Brain microvascular endothelial cell (primary cell): ENCODE measurements around the gene TNFRSF14.
"Not testable (repeated sequence)": the region's sequence is repeated elsewhere in the genome, so short reads cannot be mapped to it uniquely, and the experiment has no call there.

Source experiments
- DNase-seq: peaks from one replicate; pipeline ENCODE4 v3.0.0-alpha.2; 2020
- H3K27ac ChIP-seq: fragments of 250-450 bp; sonication (Bioruptor Pico); 2 replicates; pipeline ENCODE4 v1.5.1; 2020; ENCODE audit warnings: mild to moderate bottlenecking, moderate library complexity
- H3K27me3 ChIP-seq: fragments of 250-450 bp; sonication (Bioruptor Pico); replicated peaks from 2 replicates; pipeline ENCODE4 v1.5.1; 2020; ENCODE audit warnings: mild to moderate bottlenecking
- H3K36me3 ChIP-seq: fragments of 250-450 bp; sonication (Bioruptor Pico); replicated peaks from 2 replicates; pipeline ENCODE4 v1.5.1; 2020; ENCODE audit warnings: mild to moderate bottlenecking
- H3K4me3 ChIP-seq: 2 replicates; pipeline ENCODE4 v1.5.1; 2011; ENCODE audit warnings: low read depth, mild to moderate bottlenecking, control low read depth, low read length, moderate library complexity
- CTCF ChIP-seq: IDR thresholded peaks from 2 replicates; pipeline ENCODE4 v1.5.1; 2011; ENCODE audit warnings: low read depth, mild to moderate bottlenecking, moderate library complexity, low read length, control low read depth, inconsistent platforms; ENCODE audit errors: missing control alignments
- in situ Hi-C: cut with HindIII; loops from 2 replicates; pipeline ENCODE4 v1.10.0; 2017; ENCODE audit warnings: low sequenced_read_pairs, low pct_ligation_motif_present

TNFRSF14 gene

GRCh38 chr1:2570332-2570731, 14.2 kb downstream of the TNFRSF14 start:
- no peak for DNase-seq
- TF ChIP-seq CTCF: no peak
- Histone ChIP-seq H3K27ac (no peak overlapping the region), H3K27me3 (no peaks in the 10 kb centered on the region), H3K36me3 (no peaks in the 10 kb centered on the region), H3K4me3 (no peak overlapping the region)
- in situ Hi-C loops: no loop called here

GRCh38 chr1:2571348-2571747, 15.2 kb downstream of the TNFRSF14 start:
- Histone ChIP-seq H3K27me3 (no peaks in the 10 kb centered on the region), H3K36me3 (no peaks in the 10 kb centered on the region), H3K4me3 (no peak overlapping the region), H3K27ac (no peak overlapping the region)
- TF ChIP-seq CTCF: no peak
- no peak for DNase-seq
- in situ Hi-C loops: no loop called here

GRCh38 chr1:2573250-2573920, 17.2 kb downstream of the TNFRSF14 start:
- no peaks in the 10 kb centered on the region for H3K27me3 ChIP-seq
- no peak overlapping the region for H3K27ac ChIP-seq
- no peak for DNase-seq
- in situ Hi-C loops: no loop called here
- H3K36me3 ChIP-seq: no peaks in the 10 kb centered on the region
- H3K4me3 ChIP-seq: no peak overlapping the region
- no peak for TF ChIP-seq CTCF

GRCh38 chr1:2574350-2574749, 18.2 kb downstream of the TNFRSF14 start:
- H3K4me3 ChIP-seq: no peak overlapping the region
- no peak for DNase-seq
- no peaks in the 10 kb centered on the region for H3K27me3 ChIP-seq
- no peak overlapping the region for H3K27ac ChIP-seq
- in situ Hi-C loops: no loop called here
- no peaks in the 10 kb centered on the region for H3K36me3 ChIP-seq
- TF ChIP-seq CTCF: no peak

- Histone ChIP-seq H3K27me3 (no peaks in the 10 kb centered on the region), H3K27ac (no peak overlapping the region), H3K4me3 (no peak overlapping the region), H3K36me3 (no peaks in the 10 kb centered on the region)
- TF ChIP-seq CTCF: no peak
- DNase-seq: no peak
- in situ Hi-C loops: no loop called here
Observed at GRCh38 chr1:2575801-2576663, 19.9 kb downstream of the TNFRSF14 start.

- H3K27ac ChIP-seq, H3K36me3 ChIP-seq, DNase-seq, H3K27me3 ChIP-seq, in situ Hi-C loops, H3K4me3 ChIP-seq: not testable (repeated sequence)
Observed at GRCh38 chr1:2577565-2578075, 21.4 kb downstream of the TNFRSF14 start.
